Vagina (tissue), 2 donors: ENCODE data around the gene CALCA.

ENCODE experiments used
- CTCF ChIP-seq, 3 experiments: fragments of 450-650 bp in 2 of 3; fragments of 200-600 bp in 1 of 3; sonication (generic) in 1 of 3; IDR thresholded peaks; one replicate each; pipeline ENCODE4 v1.5.1; 2017 to 2019; ENCODE audit warnings: antibody characterized with exemption in 3 of 3, mild to moderate bottlenecking in 2 of 3, moderate library complexity in 2 of 3
- POLR2A ChIP-seq, 2 donors: fragments of 450-650 bp; IDR thresholded peaks; one replicate each; pipeline ENCODE4 v1.6.1; 2017; ENCODE audit warnings: antibody characterized with exemption in 2 of 2, mild to moderate bottlenecking in 2 of 2, moderate library complexity in 2 of 2
- POLR2AphosphoS5 ChIP-seq, 2 donors: sonication (generic); formaldehyde crosslinking; IDR thresholded peaks; one replicate each; pipeline ENCODE4 v1.9.0; 2017; ENCODE audit warnings: antibody characterized with exemption in 2 of 2, mild to moderate bottlenecking in 2 of 2, low read depth in 1 of 2; ENCODE audit not compliant: insufficient read depth in 1 of 2

GRCh38 chr11:14971865-14972580, at the start of gene CALCA:
- TF ChIP-seq CTCF (IDR thresholded peaks at IDR 0.05) (no peak), POLR2AphosphoS5 (IDR thresholded peaks at IDR 0.05; ENCODE audit: insufficient read depth in 1 of 2, low read depth in 1 of 2) (no peak), POLR2A (IDR thresholded peaks at IDR 0.05) (no peak)
